Germinal center (tissue), 1 donor: ENCODE results near the gene AK4.
"Not testable (repeated sequence)": the region's sequence is repeated elsewhere in the genome, so short reads cannot be mapped to it uniquely, and the experiment has no call there.

ENCODE experiments used
- DNase-seq: peaks from one replicate; pipeline ENCODE4 v3.0.0; 2012; ENCODE audit warnings: mixed read lengths, low spot score

Gene AK4

DNA sequence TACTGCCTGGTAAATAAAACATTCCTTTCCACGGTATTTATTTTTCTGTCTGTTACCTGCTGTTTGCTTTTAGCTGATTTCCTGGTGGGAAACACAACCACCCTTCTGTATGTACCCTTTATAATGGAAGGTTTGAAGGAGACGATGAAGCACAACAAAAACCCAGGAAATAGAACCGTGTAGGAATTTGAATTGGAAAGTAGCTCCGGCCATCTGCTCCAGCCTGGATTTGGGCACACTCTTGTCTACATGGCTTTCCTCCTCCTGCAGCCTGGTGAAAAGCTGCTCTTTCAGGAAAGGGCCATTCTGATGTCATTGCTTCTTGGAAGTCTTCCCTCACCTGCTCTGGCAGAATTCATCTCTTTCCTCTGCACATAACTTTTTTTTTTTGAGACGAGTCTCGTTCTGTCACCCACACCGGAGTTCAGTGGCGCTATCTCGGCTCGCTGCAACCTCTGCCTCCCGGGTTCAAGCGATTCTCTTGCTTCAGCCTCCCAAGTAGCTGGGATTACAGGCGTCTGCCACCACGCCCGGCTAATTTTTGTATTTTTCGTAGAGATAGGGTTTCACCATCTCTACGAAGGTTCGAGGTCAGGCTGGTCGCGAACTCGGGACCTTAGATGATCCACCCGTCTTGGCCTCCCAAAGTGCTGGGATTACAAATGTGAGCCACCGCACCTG lies 2.7 kb downstream of the AK4 start:
- DNase-seq: no peak

DNA sequence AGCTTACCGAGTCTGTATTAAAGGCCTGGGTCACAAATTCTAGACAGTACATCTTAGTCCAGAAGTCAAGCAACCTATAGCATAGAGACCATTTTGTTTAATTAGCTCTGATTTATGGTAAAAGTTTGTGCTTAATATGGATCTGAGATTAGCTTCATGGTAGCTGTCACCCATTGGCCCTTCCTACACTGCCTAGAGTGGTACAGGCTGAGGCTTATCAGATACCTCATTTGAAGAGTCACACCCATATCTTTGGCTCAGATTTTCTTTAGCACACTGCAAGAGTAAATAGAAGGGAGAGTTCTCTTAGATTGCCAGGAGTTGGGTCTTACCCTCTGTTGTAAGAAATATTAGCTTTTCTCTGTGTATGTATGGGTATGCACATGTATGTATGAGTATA lies 3.6 kb downstream of the AK4 start:
- DNase-seq: no peak

DNA sequence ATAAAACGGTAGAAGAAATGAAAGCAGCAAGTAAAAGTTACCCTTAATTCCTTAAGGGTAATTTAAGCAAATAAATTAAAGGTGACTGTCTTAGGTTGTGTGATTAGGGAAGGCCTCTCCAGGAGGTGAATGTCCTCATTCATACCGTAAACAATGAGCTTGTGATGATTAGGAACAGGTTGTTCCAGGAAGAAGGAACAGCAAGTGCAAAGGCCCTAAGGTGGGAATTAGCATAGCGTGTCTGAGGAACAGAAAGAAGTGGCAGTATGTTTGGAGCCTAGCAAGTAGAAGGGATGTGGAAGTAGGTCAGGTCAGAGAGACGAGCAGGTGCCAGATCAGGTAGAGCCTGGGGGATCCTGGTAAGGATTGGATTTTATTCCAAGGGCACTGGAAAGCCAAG lies 5.6 kb downstream of the AK4 start:
- DNase-seq: no peak

DNA sequence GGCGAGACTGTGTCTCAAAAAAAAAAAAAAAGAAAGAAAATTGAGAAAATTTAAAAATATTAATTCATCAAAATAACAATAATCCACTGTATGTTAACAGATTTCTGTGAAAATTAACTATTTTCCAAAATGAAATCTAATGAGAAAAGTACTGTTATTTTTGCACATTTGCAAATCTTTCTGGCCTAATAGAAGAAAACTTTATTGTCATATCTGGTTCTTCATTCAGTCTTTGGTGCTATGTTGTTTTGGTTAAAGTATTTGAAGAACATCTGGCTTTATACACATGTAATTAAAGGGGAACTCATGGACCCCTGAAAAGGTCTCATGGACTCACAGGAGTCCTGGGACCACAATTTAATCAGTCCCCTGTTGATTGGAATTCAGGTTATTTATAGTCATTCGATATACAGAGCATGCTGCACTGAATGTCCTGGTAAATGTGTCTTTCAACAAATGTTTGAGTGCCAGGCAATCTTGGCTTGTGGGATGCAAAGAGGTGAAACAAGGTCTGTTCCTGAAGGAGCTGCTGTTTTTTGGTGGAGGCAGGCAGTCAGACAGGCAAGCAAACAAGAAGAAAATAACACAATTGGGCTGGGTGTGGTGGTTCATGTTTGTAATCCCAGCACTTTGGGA lies 9.0 kb downstream of the AK4 start:
- DNase-seq: no peak

DNA sequence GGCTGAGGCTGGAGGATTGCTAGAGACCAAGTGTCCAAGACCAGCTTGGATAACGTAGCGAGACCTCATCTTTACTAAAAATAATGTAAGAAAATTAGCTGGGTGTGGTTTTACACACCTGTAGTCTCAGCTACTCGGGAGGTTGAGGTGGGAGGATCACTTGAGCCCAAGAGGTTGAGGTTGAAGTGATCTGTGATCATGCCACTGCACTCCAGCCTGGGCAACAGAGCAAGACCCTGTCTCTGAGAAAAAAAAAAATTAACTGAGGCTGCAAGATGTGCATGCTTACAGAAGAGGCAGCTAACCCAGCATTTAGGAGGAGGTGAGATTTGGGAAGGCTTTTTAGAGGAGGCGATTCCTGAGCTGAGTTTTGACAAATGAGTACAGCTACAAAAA lies 9.5 kb downstream of the AK4 start:
- DNase-seq: no peak

DNA sequence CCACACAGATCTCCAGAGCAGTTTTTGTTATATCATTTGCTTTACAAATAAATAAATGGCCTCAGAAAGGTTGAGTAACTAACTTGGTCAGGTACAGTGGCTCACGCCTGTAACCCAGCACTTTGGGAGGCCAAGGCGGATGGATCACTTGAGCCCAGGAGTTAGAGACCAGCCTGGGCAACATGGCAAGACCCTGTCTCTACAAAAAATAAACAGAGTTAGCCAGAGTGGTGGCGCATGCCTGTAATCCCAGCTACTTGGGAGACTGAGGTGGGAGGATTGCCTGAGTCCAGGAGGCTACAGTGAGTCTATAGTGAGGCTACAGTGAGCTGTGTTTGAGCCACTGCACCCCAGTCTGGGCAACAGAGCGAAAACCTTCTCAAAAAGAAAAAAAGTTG lies 11.3 kb downstream of the AK4 start:
- not testable (repeated sequence) for DNase-seq

DNA sequence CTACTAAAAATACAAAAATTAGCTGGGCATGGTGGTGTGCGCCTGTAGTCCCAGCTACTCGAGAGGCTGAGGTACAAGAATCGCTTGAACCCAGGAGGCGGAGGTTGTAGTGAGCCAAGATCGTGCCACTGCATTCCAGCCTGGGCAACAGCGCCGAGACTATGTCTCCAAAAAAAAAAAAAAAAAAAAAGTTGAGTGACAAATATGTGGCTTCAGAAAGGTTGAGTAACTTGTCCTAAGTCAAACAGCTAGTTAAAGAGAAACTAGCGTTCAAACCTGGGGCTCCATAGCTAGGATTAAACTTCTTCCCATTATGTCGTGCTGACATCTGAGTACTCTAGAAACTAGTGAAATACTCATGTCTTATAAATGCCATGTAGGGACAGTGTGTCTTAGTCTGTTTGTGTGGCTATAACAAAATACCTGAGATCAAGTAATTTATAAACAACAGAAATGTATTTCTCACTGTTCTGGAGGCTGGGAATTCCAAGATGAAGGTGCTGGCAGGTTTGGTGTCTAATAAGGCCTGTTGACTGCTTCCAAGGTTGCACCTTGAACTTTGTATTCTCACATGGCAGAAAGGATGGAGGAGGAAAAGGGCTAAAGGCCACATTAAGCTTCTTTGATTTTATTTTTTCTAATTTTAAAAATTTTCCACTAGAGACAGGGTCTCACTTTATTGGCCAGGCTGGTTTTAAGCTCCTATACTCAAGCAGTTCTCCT lies 12.0 kb downstream of the AK4 start:
- no peak for DNase-seq

DNA sequence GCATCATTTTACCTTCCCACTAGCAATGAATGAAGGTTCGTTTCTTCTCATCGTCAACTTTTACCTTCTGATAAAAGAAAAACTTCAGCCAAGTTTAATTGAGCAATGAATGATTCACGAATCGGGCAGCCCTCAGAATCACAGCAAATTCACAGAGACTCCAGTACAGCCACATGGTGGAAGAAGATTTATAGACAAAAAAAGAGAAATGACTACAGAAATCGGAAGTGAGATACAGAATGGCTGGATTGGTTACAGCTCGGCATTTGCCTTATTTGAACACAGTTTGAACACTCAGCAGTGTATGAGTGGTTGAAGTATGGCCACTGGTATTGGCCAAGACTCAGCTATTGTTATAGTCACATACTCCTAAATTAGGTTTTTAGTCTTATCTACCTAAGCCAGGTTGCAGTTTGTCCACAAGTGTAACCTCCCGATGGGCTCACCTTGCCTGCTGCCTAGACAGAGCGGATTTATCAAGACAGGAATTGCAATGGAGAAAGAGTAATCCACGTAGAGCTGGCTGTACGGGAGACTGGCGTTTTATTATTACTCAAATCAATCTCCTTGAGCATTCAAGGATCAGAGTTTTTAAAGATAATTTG lies 15.3 kb downstream of the AK4 start:
- DNase-seq: no peak

DNA sequence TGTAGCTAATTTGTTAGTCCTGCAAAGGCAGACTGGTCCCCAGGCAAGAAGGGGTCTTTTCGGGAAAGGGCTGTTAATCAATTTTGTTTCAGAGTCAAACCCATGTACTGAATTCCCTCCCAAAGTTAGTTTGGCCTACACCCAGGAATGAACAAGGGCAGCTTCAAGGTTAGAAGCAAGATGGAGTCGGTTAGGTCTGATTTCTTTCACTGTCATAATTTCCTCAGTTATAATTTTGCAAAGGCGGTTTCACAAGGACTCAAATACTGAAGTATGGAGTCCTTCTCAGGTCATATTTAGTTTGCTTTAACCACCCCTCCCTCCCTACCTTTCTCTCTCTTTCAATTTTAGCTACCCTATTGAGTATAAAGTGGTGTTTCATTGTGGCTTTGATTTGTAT lies 16.1 kb downstream of the AK4 start:
- DNase-seq: not testable (repeated sequence)

DNA sequence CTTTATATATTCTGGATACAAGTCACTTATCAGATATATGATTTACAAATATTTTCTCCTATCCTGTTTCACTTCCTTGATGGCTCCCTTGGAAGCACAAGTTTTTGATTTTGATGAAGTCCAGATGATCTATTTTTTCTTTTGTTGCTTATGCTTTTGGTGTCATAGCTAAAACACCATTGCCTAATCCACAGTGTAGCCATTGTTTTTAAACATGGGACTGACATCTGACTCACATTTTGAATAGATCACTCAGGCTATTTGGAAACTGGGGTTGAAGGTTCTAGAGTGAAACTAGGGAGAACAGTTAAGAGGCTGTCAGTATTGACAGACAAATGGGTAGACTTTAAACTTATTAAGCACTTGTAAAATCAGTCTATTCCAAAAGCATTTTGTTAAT lies 16.6 kb downstream of the AK4 start:
- no peak for DNase-seq

DNA sequence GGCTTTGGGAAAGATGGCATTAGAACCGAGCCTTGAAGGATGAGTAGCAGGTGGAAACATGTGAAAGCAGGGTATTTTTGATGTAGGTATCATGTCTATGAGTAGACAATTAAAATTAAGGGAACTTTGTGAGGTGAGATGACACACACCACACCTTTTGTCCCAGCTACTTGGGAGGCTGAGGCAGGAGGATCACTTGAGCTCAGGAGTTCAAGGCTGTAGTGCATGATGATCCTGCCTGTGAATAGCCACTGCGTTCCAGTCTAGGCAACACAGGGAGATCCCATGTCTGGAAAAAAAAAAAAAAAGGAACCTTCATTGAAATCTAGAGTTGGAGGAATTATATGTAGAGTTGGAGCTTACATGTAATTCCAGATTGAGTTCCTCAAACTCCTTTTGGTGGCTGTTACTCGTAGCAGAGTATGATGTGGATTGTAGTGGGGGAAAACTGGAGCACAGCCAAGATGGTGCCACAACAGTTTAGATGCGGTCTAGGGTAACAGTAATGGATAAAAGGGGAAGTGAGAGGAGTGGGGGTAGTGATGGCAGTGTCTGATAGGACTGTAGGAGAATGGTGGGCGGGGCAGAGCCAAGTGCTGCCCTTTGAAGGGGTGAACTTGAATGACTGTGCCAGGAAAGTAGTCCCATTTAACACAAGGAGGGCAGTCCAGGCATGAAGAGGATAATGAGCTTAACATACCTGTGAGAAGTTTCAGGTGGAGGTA lies 17.4 kb downstream of the AK4 start:
- DNase-seq: no peak

DNA sequence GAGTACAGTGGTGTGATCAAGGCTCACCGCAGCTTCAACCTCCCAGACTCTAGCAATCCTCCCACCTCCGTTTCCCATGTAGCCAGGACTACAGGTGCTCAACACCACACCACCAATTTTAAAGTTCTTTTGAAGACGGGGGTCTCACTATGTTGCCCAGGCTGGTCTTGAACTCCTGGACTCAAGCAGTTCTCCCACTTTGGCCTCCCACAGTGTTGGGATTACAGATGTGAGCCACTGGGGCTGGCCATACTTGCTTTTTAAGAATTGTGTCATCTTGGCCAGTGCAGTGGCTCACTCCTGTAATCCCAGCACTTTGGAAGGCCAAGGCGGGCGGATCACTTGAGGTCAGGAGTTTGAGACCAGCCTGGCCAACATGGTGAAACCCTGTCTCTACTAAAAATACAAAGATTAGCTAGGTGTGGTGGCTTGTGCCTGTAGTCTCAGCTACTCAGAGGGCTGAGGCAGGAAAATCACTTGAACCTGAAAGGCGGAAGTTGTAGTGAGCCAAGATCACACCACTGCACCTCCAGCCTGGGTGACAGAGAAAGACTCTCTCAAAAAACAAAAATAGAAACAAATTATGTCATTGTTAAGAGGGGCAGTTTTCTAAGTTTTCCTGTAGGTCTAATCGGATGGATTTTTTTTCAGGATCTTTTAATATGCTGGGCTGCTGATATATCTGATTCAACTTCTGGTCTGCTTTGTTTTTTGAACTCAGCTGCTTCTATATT lies 18.7 kb downstream of the AK4 start:
- DNase-seq: no peak

DNA sequence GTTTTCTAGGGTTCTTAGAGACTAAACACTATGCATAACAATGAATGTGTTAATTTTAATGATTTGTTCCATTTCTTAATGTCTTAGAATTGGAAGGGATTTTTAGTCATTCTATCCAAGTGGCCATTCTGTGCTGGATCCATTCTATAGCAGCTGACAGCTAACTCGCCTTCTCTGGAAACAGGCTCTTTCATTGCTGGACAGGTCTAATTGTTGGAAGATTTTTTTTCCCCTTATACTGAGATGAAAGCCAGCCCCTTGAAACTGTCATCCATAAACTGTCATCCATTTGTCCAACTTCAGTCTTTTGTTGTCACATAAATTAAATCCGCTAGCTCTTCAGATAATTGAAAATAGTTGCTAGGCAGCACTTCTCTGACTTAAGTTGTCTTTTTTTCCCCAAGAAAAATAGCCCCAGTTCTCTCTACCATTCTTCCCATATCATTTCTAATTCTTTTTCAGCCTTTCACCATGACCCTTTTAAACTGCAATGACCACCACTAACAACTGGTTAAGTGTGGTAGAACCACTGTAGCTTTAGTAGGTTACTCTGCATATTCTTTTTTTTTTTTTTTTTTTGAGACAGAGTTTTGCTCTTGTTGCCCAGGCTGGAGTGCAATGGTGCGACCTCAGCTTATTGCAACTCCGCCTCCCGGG lies 19.7 kb downstream of the AK4 start:
- no peak for DNase-seq

DNA sequence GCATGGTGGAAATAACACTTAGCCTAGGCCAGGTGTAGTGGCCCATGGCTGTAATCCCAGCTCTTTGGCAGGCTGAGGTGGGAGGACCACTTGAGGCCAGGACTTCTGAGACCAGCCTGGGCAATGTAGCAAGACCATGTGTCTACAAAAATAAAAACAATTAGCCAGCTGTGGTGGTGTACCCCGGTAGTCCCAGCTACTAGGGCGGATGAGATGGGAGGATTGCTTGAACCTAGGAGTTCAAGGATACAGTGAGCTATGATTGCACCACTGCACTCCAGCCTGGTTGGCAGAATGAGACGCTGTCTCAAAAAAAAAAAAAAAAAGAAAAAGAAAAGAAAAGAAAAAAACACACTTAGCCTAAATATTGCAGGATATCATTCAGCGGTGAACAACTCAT lies 20.9 kb downstream of the AK4 start:
- no peak for DNase-seq

DNA sequence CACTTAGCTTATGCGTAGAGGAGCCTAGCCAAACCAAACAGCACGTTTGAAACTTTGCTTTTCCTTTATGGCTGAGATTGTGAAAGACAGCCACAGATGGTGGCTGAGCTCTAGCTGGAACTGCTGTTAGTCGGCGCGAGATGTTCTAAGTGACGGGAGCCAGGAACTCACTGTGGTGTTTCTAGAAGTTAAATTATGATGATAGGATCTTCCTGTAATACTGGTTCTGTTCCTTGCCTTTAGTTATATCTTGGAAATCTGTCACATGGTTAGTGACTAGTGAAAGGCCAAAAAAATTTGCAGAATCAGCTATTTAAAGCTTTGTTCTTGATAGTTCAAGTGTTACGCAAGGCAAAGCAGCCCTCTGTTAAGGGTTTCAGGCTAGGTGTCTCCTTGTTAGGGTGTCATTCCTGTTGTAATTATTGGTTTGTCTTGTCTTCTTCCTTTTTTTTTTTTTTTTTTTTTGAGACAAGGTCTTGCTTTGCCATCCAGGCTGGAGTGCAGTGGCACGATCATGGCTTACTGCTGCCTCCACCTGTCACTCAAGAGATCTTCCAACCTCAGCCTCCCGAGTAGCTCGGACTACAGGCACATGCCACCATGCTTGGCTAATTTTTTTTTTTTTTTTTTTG lies 22.6 kb downstream of the AK4 start:
- DNase-seq: no peak

DNA sequence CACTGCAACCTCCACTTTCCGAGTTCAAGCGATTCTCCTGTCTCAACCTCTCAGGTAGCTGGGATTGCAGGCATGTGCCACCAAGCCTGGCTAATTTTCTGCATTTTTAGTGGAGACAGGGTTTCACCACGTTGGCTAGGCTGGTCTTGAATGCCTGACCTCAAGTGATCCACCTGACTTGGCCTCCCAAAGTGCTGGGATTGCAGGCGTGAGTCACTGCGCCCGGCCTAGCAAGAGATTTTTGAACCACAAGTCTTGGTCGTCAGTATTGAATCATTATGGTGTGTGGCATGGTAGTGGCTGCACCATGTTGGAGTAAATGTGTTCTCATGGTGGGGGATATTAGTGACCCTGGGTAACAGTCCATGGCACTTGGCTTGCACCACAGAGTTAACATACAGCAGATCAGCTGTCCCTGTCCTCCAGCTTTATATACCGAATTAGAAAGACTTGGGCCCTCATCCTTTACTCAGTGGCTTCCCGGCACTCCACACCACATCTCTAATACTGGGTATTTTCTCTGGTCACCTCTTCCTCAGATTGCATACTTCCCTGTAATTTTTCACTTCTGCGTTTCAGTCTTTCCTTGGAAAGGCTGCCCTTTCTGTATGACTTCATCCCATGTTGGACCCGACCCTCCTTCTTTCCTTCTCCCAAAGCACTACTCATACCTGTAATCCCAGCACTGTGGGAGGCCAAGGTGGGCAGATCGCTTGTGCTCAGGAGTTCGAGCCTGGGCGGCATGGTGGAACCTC lies 25.1 kb downstream of the AK4 start:
- no peak for DNase-seq

DNA sequence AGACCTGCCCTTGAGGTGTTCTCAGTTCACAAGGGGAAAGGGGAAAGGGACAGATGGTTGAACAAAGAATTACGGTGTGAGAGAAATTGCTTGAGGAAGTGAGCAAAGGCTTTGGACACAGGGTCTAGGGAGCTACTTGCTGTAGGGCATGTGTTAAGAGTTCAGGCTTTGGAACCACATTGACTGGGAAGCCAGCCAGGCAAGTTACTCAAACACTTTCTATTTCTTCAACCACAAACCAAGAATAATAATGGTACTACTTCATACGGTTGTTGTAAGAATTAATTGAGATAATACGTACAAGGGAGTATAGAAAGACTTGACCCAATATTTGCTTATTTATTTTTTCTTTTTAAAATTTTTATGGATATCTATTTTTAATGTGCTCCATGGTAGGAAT lies 26.6 kb downstream of the AK4 start:
- no peak for DNase-seq

DNA sequence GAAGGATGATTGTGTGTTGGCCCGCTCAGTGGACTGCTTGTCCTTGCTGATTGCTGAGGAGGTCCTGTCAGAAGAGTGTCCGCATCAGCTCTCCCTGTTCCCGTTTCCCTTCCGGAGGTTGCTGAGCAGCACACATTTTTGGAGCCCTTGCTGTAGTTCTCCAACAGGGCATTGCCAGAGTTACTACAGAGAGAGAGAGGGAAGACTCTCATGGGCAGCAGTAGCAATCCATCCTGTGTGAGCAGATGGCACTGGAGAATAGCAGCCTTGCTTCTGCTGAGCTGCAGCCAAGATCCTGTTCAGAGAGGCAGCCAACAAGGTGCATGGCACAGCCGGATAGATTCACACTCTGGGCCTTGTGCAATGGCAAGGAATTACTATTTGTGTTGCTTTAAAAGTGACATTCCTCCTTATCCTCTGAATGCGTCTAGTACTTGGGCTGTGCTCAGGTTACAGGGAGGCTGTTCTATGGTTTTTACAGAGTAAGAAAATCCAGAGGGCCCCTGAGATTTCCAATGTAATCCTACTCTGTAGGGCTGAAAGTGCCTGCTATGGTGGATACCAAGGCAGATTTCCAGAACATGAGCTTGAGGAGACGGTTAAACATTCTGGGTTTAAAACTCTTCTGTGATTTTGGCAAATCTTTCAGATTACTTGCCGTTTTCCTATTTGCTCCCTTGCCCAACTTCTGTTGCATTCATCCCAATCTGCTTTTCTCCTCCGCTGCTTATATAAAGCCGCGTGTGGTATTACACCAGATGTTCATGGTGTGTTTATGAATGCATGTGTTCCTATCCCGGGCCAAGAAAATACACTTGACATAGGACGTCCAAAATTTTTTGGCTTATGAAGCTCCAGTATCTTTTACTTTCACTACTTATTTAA lies 27.4 kb downstream of the AK4 start:
- no peak for DNase-seq

DNA sequence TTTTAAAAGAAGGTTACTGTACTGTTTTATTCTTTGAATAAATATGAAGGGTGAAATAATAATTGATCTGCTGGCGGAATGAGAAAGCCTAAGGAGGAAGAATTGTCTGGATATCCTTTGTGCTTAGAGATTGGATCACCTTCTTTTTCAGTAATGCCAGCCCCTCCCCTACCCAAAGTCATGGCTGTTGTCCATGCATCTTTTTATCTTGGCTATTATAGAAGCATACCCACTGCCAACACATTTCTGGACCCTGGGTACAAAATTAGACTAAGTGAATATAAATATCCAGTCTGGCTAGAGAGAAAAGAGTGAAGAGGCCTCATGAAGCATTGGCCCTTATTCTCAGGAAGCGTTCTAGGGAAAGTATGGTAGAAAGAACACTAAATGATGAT lies 28.1 kb downstream of the AK4 start:
- no peak for DNase-seq
